H1 (cell line): ENCODE data around the gene POLR2I. TPM values are rescaled to one million over a fixed set of nuclear protein-coding genes. Genes with fewer than 3 reads are reported as not detected.
A peak's percentile ranks its signal among the peaks of the same experiment; 100 is the strongest.

Experiments used
- ATF2 ChIP-seq: IDR thresholded peaks from 2 replicates; pipeline ENCODE4 v1.6.1; 2012; ENCODE audit warnings: low read length, inconsistent platforms
- ATF3 ChIP-seq: IDR thresholded peaks from 2 replicates; pipeline ENCODE4 v1.6.1; 2011; ENCODE audit warnings: low read depth, mild to moderate bottlenecking, low read length; ENCODE audit not compliant: insufficient read depth
- CHD1 ChIP-seq: IDR thresholded peaks from 2 replicates; pipeline ENCODE4 v1.6.1; 2012; ENCODE audit warnings: low read depth, low read length, improper control_type of control experiment
- CREB1 ChIP-seq: IDR thresholded peaks from 2 replicates; pipeline ENCODE4 v1.6.1; 2012; ENCODE audit warnings: inconsistent platforms
- CTBP2 ChIP-seq: IDR thresholded peaks from 2 replicates; pipeline ENCODE4 v1.7.0; 2011; ENCODE audit warnings: borderline replicate concordance, mild to moderate bottlenecking, moderate library complexity, mixed read lengths, low read length; ENCODE audit not compliant: insufficient read depth, insufficient read length
- EP300 ChIP-seq, 2 experiments: IDR thresholded peaks; 1 replicate in 1 of 2; 2 replicates in 1 of 2; pipeline ENCODE4 v1.6.1; 2011 to 2012; ENCODE audit warnings: low read depth in 2 of 2, low read length in 2 of 2, mild to moderate bottlenecking in 2 of 2, borderline replicate concordance in 1 of 2, inconsistent platforms in 1 of 2, moderate library complexity in 1 of 2
- EZH2 ChIP-seq: fragments of 200-600 bp; sonication (generic); IDR thresholded peaks from 2 replicates; pipeline ENCODE4 v1.7.1; 2012; ENCODE audit warnings: low read depth, mild to moderate bottlenecking, moderate library complexity, low read length, inconsistent platforms; ENCODE audit not compliant: severe bottlenecking
- KDM4A ChIP-seq: IDR thresholded peaks from one replicate; pipeline ENCODE4 v1.7.1; 2012; ENCODE audit warnings: low read depth, mild to moderate bottlenecking, moderate library complexity, low read length, inconsistent platforms; ENCODE audit not compliant: severe bottlenecking
- MAX ChIP-seq: IDR thresholded peaks from 2 replicates; pipeline ENCODE4 v1.6.1; 2012; ENCODE audit warnings: inconsistent platforms
- NANOG ChIP-seq: IDR thresholded peaks from 2 replicates; pipeline ENCODE4 v1.6.1; 2011; ENCODE audit warnings: low read length, low read depth, mild to moderate bottlenecking, inconsistent platforms; ENCODE audit not compliant: insufficient read depth, poor library complexity, severe bottlenecking
- PHF8 ChIP-seq: fragments of 200-600 bp; sonication (generic); conservative IDR thresholded peaks from 2 replicates; pipeline ENCODE4 v1.7.1; 2012; ENCODE audit warnings: low read depth, mild to moderate bottlenecking, inconsistent platforms, low read length, moderate library complexity
- POLR2AphosphoS5 ChIP-seq: IDR thresholded peaks from 2 replicates; pipeline ENCODE4 v1.6.1; 2011; ENCODE audit warnings: low read depth, low read length
- RNF2 ChIP-seq: fragments of 200-900, 300-1000 bp; sonication (generic); IDR thresholded peaks from 2 replicates; pipeline ENCODE4 v1.7.1; 2016; ENCODE audit warnings: borderline replicate concordance, low read depth, mild to moderate bottlenecking, antibody characterized with exemption, low read length; ENCODE audit not compliant: poor library complexity, severe bottlenecking; ENCODE audit errors: missing control alignments
- SAP30 ChIP-seq: fragments of 300-600 bp; sonication (generic); IDR thresholded peaks from 2 replicates; pipeline ENCODE4 v1.7.1; 2012; ENCODE audit warnings: low read length, moderate library complexity, mild to moderate bottlenecking, inconsistent platforms; ENCODE audit not compliant: insufficient read depth, insufficient replicate concordance
- SIN3A ChIP-seq, 2 experiments: IDR thresholded peaks in 1 of 2; conservative IDR thresholded peaks in 1 of 2; 2 replicates each; pipeline ENCODE4 v1.6.1; 2011 to 2012; ENCODE audit warnings: low read length in 2 of 2, improper control_type of control experiment in 1 of 2, low read depth in 1 of 2, mild to moderate bottlenecking in 1 of 2
- SP1 ChIP-seq: IDR thresholded peaks from 2 replicates; pipeline ENCODE4 v1.6.1; 2011; ENCODE audit warnings: low read depth, low read length
- SP2 ChIP-seq: IDR thresholded peaks from 2 replicates; pipeline ENCODE4 v1.6.1; 2012; ENCODE audit warnings: mild to moderate bottlenecking, low read length, inconsistent platforms
- SP4 ChIP-seq: IDR thresholded peaks from 2 replicates; pipeline ENCODE4 v1.6.1; 2012; ENCODE audit warnings: low read length, inconsistent platforms
- SUZ12 ChIP-seq: fragments of 200-600 bp; sonication (generic); IDR thresholded peaks from 2 replicates; pipeline ENCODE4 v1.6.1; 2012; ENCODE audit warnings: mild to moderate bottlenecking, inconsistent platforms, low read length, moderate library complexity, mixed read lengths
- TBP ChIP-seq: IDR thresholded peaks from 2 replicates; pipeline ENCODE4 v1.6.1; 2011; ENCODE audit warnings: low read depth, low read length, improper control_type of control experiment
- polyA plus RNA-seq, 7 experiments: library from polyadenylated mRNA; depleted of rRNA in 3 of 7; stranded (reverse) in 5 of 7; unstranded in 2 of 7; fragments of >200 nt in 5 of 7; fragments of 200-250 nt in 2 of 7; gene quantifications; 1 replicate in 5 of 7; 2 replicates in 1 of 7; 4 replicates in 1 of 7; pipeline versions ENCODE4 v1.2.1 to v1.2.3, GENCODE V29; 2011 to 2013; ENCODE audit warnings: missing spikeins in 2 of 7, mixed read lengths in 2 of 7
- total RNA-seq: library from RNA; stranded (reverse); fragmentation: NEBNext Ultra II Directional; extraction: Animal tissue kit (Norgen Biotek cat#: 25700); gene quantifications from 2 replicates; pipeline ENCODE4 v1.2.1, GENCODE V29; 2021

The POLR2I gene
- total and polyA plus RNA-seq, 2 of the 8 experiments (the other 6 are each of a cell fraction or from before 2014, with no cell fraction given), result 143 to 150 TPM

- TF ChIP-seq MAX (no peak; the same call in 1 of the 2 replicates), CREB1 (no peak), SP4 (no peak), TBP (no peak), POLR2AphosphoS5 (no peak), SUZ12 (no peak), SP1 (no peak), KDM4A (peak; percentile 7), EP300 (IDR thresholded peaks at IDR 0.05; ENCODE audit: borderline replicate concordance in 1 of 2, low read depth in 2 of 2, low read length in 2 of 2) (peak in 1 of 2 experiments; percentile 57; a peak in 1 of 3 replicates), ATF2 (no peak), ATF3 (no peak), RNF2 (no peak), SP2 (no peak), EZH2 (no peak), CHD1 (peak; percentile 36; the same call in 1 of the 2 replicates), SAP30 (no peak), NANOG (no peak), CTBP2 (no peak), SIN3A (conservative IDR thresholded peaks at IDR 0.05 in 1 of 2, IDR thresholded peaks at IDR 0.05 in 1 of 2; ENCODE audit: low read depth in 1 of 2, low read length in 2 of 2) (0 out of 4 replicates have a peak, but pooled peaks of 1 of the 2 experiments have one; percentile 57), PHF8 (no peak)
Observed at GRCh38 chr19:36110487-36111199, 4.0 kb downstream of the POLR2I start, which contains the start of gene OVOL3 (continued).
